HepG2 (cell line): Measurements from ENCODE around the gene ZNF773.
"Not testable (repeated sequence)": the region's sequence is repeated elsewhere in the genome, so short reads cannot be mapped to it uniquely, and the experiment has no call there.

Experiments used
- CHD2 ChIP-seq: IDR thresholded peaks from 2 replicates; pipeline ENCODE4 v1.6.1; 2011; ENCODE audit warnings: low read depth, low read length, improper control_type of control experiment
- HOXA7 ChIP-seq: sonication (generic); formaldehyde crosslinking; IDR thresholded peaks from 2 replicates; pipeline ENCODE4 v1.8.1; 2022; ENCODE audit warnings: mild to moderate bottlenecking, missing genetic modification reagents, moderate library complexity
- NFE2L2 ChIP-seq: fragments of 150-350 bp; IDR thresholded peaks from 2 replicates; pipeline ENCODE4 v1.6.1; 2014; ENCODE audit warnings: low read length
- NFYB ChIP-seq: sonication (generic); formaldehyde crosslinking; IDR thresholded peaks from 2 replicates; pipeline ENCODE4 v1.4.0; 2020; ENCODE audit warnings: missing genetic modification reagents
- RBM22 ChIP-seq: fragments of 200-400 bp; formaldehyde crosslinking; optimal IDR thresholded peaks from 2 replicates; pipeline ENCODE3; 2017; ENCODE audit warnings: mild to moderate bottlenecking, low read length, moderate library complexity
- REXO4 ChIP-seq: sonication (generic); formaldehyde crosslinking; IDR thresholded peaks from 2 replicates; pipeline ENCODE4 v1.8.0; 2022; ENCODE audit warnings: missing genetic modification reagents, mild to moderate bottlenecking, borderline replicate concordance
- ZNF652 ChIP-seq: IDR thresholded peaks from 2 replicates; pipeline ENCODE4 v1.6.1; 2016; ENCODE audit warnings: low read depth, borderline replicate concordance
- ZNF839 ChIP-seq: sonication (generic); formaldehyde crosslinking; IDR thresholded peaks from 2 replicates; pipeline ENCODE4 v1.4.0; 2020; ENCODE audit warnings: missing genetic modification reagents, mild to moderate bottlenecking, borderline replicate concordance
- TF ChIP-seq, protein P1 (sequence below), 2 experiments: sonication (generic) in 1 of 2; formaldehyde crosslinking in 1 of 2; IDR thresholded peaks; 2 replicates each; pipeline versions ENCODE4 v1.5.1 to v1.6.1; 2011 to 2020; ENCODE audit warnings: borderline replicate concordance in 1 of 2, low read depth in 1 of 2, low read length in 1 of 2, mild to moderate bottlenecking in 1 of 2, missing genetic modification reagents in 1 of 2, moderate library complexity in 1 of 2

DNA sequence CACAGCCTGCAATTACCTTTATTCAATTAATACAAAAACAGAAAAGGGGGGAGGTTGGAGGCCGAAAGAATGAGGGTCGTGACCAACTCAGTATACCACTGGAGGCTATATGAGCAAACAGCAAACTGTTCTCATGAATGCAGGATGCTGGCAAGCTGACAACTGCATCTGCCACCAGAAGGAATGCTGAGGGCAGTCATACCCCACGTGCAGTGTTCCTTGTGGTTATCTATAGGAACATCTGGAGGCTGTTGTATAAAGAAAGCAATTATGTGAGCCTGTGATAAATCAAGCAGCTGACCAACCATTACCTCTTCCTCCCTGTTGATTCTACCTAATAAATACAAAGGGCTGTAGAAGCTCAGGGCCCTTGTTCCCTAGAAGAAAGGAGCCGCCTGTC lies 18.3 kb downstream of the ZNF773 start:
- TF ChIP-seq, protein P1, sequence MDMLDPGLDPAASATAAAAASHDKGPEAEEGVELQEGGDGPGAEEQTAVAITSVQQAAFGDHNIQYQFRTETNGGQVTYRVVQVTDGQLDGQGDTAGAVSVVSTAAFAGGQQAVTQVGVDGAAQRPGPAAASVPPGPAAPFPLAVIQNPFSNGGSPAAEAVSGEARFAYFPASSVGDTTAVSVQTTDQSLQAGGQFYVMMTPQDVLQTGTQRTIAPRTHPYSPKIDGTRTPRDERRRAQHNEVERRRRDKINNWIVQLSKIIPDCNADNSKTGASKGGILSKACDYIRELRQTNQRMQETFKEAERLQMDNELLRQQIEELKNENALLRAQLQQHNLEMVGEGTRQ (IDR thresholded peaks at IDR 0.05; ENCODE audit: low read depth, low read length): not testable (repeated sequence)
- TF ChIP-seq, protein P1 (CRISPR knock-in tag; IDR thresholded peaks at IDR 0.05; ENCODE audit: borderline replicate concordance): not testable (repeated sequence)
- TF ChIP-seq RBM22; NFYB; CHD2; HOXA7 (CRISPR knock-in tag); ZNF652 (CRISPR knock-in tag); ZNF839 (CRISPR knock-in tag); REXO4 (CRISPR knock-in tag); NFE2L2: not testable (repeated sequence)
